ENCODE results near the gene TPCN1. TPM values are rescaled to one million over a fixed set of nuclear protein-coding genes. Genes with fewer than 3 reads are reported as not detected.

Gene TPCN1
- total RNA-seq, 1 experiment from 2014 or later = 32.7 TPM

DNA sequence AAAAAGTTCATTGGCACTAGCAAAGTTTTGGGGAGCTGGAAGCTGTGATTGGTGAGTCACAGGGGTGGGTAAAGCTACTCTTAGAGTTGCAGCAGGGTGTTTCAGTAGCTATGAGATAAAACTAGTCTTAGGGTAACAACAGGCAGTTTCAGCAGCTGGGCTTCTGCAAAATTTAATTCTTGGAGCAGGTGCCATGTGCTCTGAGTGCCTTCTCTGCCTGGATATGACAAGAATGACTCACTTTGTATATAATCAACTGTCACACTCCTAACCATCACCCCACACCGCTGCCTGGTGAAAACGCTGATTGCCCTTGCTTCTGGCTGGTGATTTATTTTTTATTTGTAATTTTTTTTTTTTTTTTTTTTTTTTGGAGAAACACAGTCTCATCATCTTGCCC, 126.6 kb downstream of the TPCN1 start:
- Mint-ChIP-seq H3K27me3 (ENCODE audit: low read depth) (no peaks in the 10 kb centered on the region), H3K36me3 (no peaks in the 10 kb centered on the region), H3K4me1 (peaks cover 18% of the 10 kb centered on the region), H3K27ac (no peak overlapping the region), H3K9me3 (no peaks in the 10 kb centered on the region), H3K4me3 (no peak overlapping the region)
- ATAC-seq = no peak
- CTCF ChIA-PET = interaction anchor here (1.0 to 2.6 kb wide), 2 partner anchors 9 to 77 kb away, joined by 5 to 16 read pairs; no protein-coding TSS in a partner anchor
- TF ChIP-seq GABPB1 (CRISPR knock-in tag; IDR thresholded peaks at IDR 0.05) (no peak), MYBL2 (CRISPR knock-in tag; IDR thresholded peaks at IDR 0.05) (no peak), CBFB (CRISPR knock-in tag; IDR thresholded peaks at IDR 0.05; ENCODE audit: low read depth) (no peak), TEAD4 (CRISPR knock-in tag; IDR thresholded peaks at IDR 0.05) (no peak), NFE2L1 (CRISPR knock-in tag; IDR thresholded peaks at IDR 0.05) (no peak)
- TF ChIP-seq, protein P1, sequence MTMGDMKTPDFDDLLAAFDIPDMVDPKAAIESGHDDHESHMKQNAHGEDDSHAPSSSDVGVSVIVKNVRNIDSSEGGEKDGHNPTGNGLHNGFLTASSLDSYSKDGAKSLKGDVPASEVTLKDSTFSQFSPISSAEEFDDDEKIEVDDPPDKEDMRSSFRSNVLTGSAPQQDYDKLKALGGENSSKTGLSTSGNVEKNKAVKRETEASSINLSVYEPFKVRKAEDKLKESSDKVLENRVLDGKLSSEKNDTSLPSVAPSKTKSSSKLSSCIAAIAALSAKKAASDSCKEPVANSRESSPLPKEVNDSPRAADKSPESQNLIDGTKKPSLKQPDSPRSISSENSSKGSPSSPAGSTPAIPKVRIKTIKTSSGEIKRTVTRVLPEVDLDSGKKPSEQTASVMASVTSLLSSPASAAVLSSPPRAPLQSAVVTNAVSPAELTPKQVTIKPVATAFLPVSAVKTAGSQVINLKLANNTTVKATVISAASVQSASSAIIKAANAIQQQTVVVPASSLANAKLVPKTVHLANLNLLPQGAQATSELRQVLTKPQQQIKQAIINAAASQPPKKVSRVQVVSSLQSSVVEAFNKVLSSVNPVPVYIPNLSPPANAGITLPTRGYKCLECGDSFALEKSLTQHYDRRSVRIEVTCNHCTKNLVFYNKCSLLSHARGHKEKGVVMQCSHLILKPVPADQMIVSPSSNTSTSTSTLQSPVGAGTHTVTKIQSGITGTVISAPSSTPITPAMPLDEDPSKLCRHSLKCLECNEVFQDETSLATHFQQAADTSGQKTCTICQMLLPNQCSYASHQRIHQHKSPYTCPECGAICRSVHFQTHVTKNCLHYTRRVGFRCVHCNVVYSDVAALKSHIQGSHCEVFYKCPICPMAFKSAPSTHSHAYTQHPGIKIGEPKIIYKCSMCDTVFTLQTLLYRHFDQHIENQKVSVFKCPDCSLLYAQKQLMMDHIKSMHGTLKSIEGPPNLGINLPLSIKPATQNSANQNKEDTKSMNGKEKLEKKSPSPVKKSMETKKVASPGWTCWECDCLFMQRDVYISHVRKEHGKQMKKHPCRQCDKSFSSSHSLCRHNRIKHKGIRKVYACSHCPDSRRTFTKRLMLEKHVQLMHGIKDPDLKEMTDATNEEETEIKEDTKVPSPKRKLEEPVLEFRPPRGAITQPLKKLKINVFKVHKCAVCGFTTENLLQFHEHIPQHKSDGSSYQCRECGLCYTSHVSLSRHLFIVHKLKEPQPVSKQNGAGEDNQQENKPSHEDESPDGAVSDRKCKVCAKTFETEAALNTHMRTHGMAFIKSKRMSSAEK (CRISPR knock-in tag; IDR thresholded peaks at IDR 0.05; ENCODE audit: borderline replicate concordance) = no peak
- TF ChIP-seq, protein P2, sequence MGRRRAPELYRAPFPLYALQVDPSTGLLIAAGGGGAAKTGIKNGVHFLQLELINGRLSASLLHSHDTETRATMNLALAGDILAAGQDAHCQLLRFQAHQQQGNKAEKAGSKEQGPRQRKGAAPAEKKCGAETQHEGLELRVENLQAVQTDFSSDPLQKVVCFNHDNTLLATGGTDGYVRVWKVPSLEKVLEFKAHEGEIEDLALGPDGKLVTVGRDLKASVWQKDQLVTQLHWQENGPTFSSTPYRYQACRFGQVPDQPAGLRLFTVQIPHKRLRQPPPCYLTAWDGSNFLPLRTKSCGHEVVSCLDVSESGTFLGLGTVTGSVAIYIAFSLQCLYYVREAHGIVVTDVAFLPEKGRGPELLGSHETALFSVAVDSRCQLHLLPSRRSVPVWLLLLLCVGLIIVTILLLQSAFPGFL (CRISPR knock-in tag; IDR thresholded peaks at IDR 0.05; ENCODE audit: borderline replicate concordance) = no peak
- TF ChIP-seq, protein P3, sequence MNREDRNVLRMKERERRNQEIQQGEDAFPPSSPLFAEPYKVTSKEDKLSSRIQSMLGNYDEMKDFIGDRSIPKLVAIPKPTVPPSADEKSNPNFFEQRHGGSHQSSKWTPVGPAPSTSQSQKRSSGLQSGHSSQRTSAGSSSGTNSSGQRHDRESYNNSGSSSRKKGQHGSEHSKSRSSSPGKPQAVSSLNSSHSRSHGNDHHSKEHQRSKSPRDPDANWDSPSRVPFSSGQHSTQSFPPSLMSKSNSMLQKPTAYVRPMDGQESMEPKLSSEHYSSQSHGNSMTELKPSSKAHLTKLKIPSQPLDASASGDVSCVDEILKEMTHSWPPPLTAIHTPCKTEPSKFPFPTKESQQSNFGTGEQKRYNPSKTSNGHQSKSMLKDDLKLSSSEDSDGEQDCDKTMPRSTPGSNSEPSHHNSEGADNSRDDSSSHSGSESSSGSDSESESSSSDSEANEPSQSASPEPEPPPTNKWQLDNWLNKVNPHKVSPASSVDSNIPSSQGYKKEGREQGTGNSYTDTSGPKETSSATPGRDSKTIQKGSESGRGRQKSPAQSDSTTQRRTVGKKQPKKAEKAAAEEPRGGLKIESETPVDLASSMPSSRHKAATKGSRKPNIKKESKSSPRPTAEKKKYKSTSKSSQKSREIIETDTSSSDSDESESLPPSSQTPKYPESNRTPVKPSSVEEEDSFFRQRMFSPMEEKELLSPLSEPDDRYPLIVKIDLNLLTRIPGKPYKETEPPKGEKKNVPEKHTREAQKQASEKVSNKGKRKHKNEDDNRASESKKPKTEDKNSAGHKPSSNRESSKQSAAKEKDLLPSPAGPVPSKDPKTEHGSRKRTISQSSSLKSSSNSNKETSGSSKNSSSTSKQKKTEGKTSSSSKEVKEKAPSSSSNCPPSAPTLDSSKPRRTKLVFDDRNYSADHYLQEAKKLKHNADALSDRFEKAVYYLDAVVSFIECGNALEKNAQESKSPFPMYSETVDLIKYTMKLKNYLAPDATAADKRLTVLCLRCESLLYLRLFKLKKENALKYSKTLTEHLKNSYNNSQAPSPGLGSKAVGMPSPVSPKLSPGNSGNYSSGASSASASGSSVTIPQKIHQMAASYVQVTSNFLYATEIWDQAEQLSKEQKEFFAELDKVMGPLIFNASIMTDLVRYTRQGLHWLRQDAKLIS (CRISPR knock-in tag; IDR thresholded peaks at IDR 0.05; ENCODE audit: borderline replicate concordance) = no peak
- TF ChIP-seq, protein P4, sequence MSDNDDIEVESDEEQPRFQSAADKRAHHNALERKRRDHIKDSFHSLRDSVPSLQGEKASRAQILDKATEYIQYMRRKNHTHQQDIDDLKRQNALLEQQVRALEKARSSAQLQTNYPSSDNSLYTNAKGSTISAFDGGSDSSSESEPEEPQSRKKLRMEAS (CRISPR knock-in tag; IDR thresholded peaks at IDR 0.05) = no peak
- TF ChIP-seq, protein P5, sequence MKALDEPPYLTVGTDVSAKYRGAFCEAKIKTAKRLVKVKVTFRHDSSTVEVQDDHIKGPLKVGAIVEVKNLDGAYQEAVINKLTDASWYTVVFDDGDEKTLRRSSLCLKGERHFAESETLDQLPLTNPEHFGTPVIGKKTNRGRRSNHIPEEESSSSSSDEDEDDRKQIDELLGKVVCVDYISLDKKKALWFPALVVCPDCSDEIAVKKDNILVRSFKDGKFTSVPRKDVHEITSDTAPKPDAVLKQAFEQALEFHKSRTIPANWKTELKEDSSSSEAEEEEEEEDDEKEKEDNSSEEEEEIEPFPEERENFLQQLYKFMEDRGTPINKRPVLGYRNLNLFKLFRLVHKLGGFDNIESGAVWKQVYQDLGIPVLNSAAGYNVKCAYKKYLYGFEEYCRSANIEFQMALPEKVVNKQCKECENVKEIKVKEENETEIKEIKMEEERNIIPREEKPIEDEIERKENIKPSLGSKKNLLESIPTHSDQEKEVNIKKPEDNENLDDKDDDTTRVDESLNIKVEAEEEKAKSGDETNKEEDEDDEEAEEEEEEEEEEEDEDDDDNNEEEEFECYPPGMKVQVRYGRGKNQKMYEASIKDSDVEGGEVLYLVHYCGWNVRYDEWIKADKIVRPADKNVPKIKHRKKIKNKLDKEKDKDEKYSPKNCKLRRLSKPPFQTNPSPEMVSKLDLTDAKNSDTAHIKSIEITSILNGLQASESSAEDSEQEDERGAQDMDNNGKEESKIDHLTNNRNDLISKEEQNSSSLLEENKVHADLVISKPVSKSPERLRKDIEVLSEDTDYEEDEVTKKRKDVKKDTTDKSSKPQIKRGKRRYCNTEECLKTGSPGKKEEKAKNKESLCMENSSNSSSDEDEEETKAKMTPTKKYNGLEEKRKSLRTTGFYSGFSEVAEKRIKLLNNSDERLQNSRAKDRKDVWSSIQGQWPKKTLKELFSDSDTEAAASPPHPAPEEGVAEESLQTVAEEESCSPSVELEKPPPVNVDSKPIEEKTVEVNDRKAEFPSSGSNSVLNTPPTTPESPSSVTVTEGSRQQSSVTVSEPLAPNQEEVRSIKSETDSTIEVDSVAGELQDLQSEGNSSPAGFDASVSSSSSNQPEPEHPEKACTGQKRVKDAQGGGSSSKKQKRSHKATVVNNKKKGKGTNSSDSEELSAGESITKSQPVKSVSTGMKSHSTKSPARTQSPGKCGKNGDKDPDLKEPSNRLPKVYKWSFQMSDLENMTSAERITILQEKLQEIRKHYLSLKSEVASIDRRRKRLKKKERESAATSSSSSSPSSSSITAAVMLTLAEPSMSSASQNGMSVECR (CRISPR knock-in tag; IDR thresholded peaks at IDR 0.05; ENCODE audit: borderline replicate concordance) = no peak
- TF ChIP-seq, protein P6, sequence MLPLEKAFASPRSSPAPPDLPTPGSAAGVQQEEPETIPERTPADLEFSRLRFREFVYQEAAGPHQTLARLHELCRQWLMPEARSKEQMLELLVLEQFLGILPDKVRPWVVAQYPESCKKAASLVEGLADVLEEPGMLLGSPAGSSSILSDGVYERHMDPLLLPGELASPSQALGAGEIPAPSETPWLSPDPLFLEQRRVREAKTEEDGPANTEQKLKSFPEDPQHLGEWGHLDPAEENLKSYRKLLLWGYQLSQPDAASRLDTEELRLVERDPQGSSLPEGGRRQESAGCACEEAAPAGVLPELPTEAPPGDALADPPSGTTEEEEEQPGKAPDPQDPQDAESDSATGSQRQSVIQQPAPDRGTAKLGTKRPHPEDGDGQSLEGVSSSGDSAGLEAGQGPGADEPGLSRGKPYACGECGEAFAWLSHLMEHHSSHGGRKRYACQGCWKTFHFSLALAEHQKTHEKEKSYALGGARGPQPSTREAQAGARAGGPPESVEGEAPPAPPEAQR (CRISPR knock-in tag; IDR thresholded peaks at IDR 0.05) = no peak
- TF ChIP-seq, protein P7, sequence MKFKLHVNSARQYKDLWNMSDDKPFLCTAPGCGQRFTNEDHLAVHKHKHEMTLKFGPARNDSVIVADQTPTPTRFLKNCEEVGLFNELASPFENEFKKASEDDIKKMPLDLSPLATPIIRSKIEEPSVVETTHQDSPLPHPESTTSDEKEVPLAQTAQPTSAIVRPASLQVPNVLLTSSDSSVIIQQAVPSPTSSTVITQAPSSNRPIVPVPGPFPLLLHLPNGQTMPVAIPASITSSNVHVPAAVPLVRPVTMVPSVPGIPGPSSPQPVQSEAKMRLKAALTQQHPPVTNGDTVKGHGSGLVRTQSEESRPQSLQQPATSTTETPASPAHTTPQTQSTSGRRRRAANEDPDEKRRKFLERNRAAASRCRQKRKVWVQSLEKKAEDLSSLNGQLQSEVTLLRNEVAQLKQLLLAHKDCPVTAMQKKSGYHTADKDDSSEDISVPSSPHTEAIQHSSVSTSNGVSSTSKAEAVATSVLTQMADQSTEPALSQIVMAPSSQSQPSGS (CRISPR knock-in tag; IDR thresholded peaks at IDR 0.05; ENCODE audit: borderline replicate concordance, low read depth) = no peak
- DNase-seq (ENCODE audit: low spot score) = no peak
- POLR2A ChIA-PET = interaction anchor here (0.6 to 0.7 kb wide), 2 partner anchors 10 to 87 kb away, joined by 3 to 5 read pairs; no protein-coding TSS in a partner anchor
